ENCODE results near the gene BMAL1. TPM values are rescaled to one million over a fixed set of nuclear protein-coding genes. Genes with fewer than 3 reads are reported as not detected.

Gene BMAL1
- polyA plus RNA-seq, 3 donors, result 10.2 to 43.4 (median 11.5) TPM

DNA sequence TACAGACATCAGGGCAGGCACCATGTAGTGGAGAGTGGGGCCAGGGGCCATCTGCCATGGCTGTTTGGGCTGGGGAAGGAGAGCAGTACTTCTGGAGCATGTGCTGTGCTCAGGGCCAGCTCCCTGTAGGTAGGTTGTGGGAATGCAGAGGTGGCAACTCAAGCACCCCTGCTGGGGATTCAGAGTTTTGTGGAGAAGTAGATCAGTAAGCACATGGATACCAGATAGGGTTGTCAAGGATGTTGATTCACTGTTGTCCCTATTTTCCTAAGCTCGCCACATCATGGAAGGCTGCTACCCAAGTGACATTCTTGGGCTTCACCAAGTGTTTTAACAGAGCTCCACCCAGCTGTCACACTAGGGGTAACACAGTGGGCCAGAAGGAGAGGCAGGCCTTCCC is 67.2 kb downstream of the BMAL1 start:
- H3K27me3 ChIP-seq (ENCODE audit: control insufficient read depth in 2 of 2, insufficient read depth in 2 of 2, low read length in 2 of 2), result no peaks in the 10 kb centered on the region
- no peak overlapping the region for H2AFZ ChIP-seq (ENCODE audit: insufficient read depth, low read depth, low read length, poor library complexity, severe bottlenecking)
- H3K4me3 ChIP-seq (replicated peaks in 1 of 3; ENCODE audit: low read depth in 2 of 3, low read length in 3 of 3), result no peak overlapping the region
- H3K4me3 Mint-ChIP-seq, result no peak overlapping the region
- peaks cover 0 to 2% (median 0%) of the 10 kb centered on the region in 3 donors for H3K27me3 Mint-ChIP-seq (ENCODE audit: low read depth in 3 of 3)
- no CpG with 5 or more reads among the region's 1 CpG for WGBS (ENCODE audit: insufficient coverage)
- no peak overlapping the region for H3K4me2 ChIP-seq (replicated peaks; ENCODE audit: extremely low read depth, low read length, poor library complexity, severe bottlenecking)
- peaks cover 27% of the 10 kb centered on the region for H3K4me1 Mint-ChIP-seq
- no peak for DNase-seq
- no peak overlapping the region for H3K27ac ChIP-seq (ENCODE audit: low read depth in 1 of 2, low read length in 2 of 2)
- H3K9me3 Mint-ChIP-seq, result no peaks in the 10 kb centered on the region
- H3K9ac ChIP-seq (ENCODE audit: insufficient read depth, low read length, poor library complexity, severe bottlenecking), result no peak overlapping the region
- peak overlapping the region in 1 of 7 donors; percentile 34 for H3K27ac Mint-ChIP-seq
- peaks cover 11 to 59% of the 10 kb centered on the region in 2 donors for H3K36me3 ChIP-seq (replicated peaks in 1 of 2; ENCODE audit: control insufficient read depth in 1 of 2, insufficient read depth in 2 of 2, low read length in 2 of 2)
- peaks cover 100% of the 10 kb centered on the region for H4K20me1 ChIP-seq (ENCODE audit: insufficient read depth, low read length)
- TF ChIP-seq, protein P1, sequence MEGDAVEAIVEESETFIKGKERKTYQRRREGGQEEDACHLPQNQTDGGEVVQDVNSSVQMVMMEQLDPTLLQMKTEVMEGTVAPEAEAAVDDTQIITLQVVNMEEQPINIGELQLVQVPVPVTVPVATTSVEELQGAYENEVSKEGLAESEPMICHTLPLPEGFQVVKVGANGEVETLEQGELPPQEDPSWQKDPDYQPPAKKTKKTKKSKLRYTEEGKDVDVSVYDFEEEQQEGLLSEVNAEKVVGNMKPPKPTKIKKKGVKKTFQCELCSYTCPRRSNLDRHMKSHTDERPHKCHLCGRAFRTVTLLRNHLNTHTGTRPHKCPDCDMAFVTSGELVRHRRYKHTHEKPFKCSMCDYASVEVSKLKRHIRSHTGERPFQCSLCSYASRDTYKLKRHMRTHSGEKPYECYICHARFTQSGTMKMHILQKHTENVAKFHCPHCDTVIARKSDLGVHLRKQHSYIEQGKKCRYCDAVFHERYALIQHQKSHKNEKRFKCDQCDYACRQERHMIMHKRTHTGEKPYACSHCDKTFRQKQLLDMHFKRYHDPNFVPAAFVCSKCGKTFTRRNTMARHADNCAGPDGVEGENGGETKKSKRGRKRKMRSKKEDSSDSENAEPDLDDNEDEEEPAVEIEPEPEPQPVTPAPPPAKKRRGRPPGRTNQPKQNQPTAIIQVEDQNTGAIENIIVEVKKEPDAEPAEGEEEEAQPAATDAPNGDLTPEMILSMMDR (IDR thresholded peaks at IDR 0.05), result no peak
- peaks cover 5 to 8% of the 10 kb centered on the region in 2 donors for H3K4me1 ChIP-seq (ENCODE audit: control insufficient read depth in 1 of 2, insufficient read depth in 2 of 2, low read length in 2 of 2)
- H3K9me3 ChIP-seq (replicated peaks in 1 of 2; ENCODE audit: control insufficient read depth in 1 of 2, insufficient read depth in 1 of 2, low read length in 2 of 2), result no peaks in the 10 kb centered on the region
- peaks cover 44 to 50% of the 10 kb centered on the region in 2 donors for H3K36me3 Mint-ChIP-seq
- intact Hi-C loops (cut with micrococcal nuclease), result loop anchor here (2.0 to 10.0 kb wide), 3 partner anchors 160 to 380 kb away; no protein-coding TSS in a partner anchor
- peaks cover 8% of the 10 kb centered on the region for H3K79me2 ChIP-seq (ENCODE audit: insufficient read depth, low read length)

DNA sequence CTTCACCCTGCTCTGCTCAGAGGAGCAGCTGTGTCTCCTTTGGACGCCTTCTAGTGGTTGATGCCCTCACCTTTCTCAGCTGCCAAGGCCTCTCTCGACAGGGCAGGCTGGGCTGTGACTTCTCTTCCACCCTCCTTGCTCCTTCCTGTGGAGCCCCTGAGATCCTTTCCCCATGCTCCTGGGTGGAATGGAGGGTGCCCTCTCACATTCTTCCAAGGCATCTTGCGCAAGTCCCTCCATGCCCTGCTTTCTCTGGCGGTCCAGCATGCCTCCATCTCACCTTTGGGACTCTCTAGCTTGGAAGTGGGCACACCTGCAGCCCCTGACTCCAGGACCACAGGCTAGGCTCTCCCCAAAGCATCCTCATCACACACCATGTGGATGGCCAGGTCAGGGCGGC is 68.9 kb downstream of the BMAL1 start:
- H3K27ac ChIP-seq (ENCODE audit: low read depth in 1 of 2, low read length in 2 of 2), result no peak overlapping the region
- H3K4me3 Mint-ChIP-seq, result no peak overlapping the region
- peaks cover 5 to 8% of the 10 kb centered on the region in 2 donors for H3K4me1 ChIP-seq (ENCODE audit: control insufficient read depth in 1 of 2, insufficient read depth in 2 of 2, low read length in 2 of 2)
- 100% methylated on average over 4 of the region's 5 CpGs for WGBS (ENCODE audit: insufficient coverage)
- no peak overlapping the region for H3K4me3 ChIP-seq (replicated peaks in 1 of 3; ENCODE audit: low read depth in 2 of 3, low read length in 3 of 3)
- peaks cover 89% of the 10 kb centered on the region for H4K20me1 ChIP-seq (ENCODE audit: insufficient read depth, low read length)
- no peak overlapping the region for H3K9ac ChIP-seq (ENCODE audit: insufficient read depth, low read length, poor library complexity, severe bottlenecking)
- TF ChIP-seq, protein P1 (IDR thresholded peaks at IDR 0.05), result no peak
- no peak overlapping the region for H2AFZ ChIP-seq (ENCODE audit: insufficient read depth, low read depth, low read length, poor library complexity, severe bottlenecking)
- H3K36me3 Mint-ChIP-seq, result peaks cover 47 to 50% of the 10 kb centered on the region in 2 donors
- no peak overlapping the region for H3K4me2 ChIP-seq (replicated peaks; ENCODE audit: extremely low read depth, low read length, poor library complexity, severe bottlenecking)
- H3K4me1 Mint-ChIP-seq, result peaks cover 16% of the 10 kb centered on the region
- no peaks in the 10 kb centered on the region for H3K9me3 Mint-ChIP-seq
- DNase-seq, result no peak
- intact Hi-C loops (cut with micrococcal nuclease), result loop anchor here in 1 of 2 donors (10.0 kb wide), 1 partner anchor 162 kb away; no protein-coding TSS in a partner anchor
- no peaks in the 10 kb centered on the region for H3K27me3 ChIP-seq (ENCODE audit: control insufficient read depth in 2 of 2, insufficient read depth in 2 of 2, low read length in 2 of 2)
- H3K9me3 ChIP-seq (replicated peaks in 1 of 2; ENCODE audit: control insufficient read depth in 1 of 2, insufficient read depth in 1 of 2, low read length in 2 of 2), result no peaks in the 10 kb centered on the region
- H3K79me2 ChIP-seq (ENCODE audit: insufficient read depth, low read length), result peaks cover 8% of the 10 kb centered on the region
- peak overlapping the region in 1 of 7 donors; percentile 78 for H3K27ac Mint-ChIP-seq
- H3K36me3 ChIP-seq (replicated peaks in 1 of 2; ENCODE audit: control insufficient read depth in 1 of 2, insufficient read depth in 2 of 2, low read length in 2 of 2), result peaks cover 24 to 58% of the 10 kb centered on the region in 2 donors
- peaks cover 0 to 4% (median 0%) of the 10 kb centered on the region in 3 donors for H3K27me3 Mint-ChIP-seq (ENCODE audit: low read depth in 3 of 3)

Measured in CD14-positive monocyte (primary cell).